HFFc6 (cell line): ENCODE data around the gene DRD2. TPM values are rescaled to one million over a fixed set of nuclear protein-coding genes. Genes with fewer than 3 reads are reported as not detected.
"Not testable (repeated sequence)": the region's sequence is repeated elsewhere in the genome, so short reads cannot be mapped to it uniquely, and the experiment has no call there.

Experiments used
- DNase-seq: peaks from one replicate; pipeline ENCODE4 v3.0.0-alpha.2; 2018
- H3K27ac Mint-ChIP-seq: 2 replicates; pipeline ENCODE4 v1.8.0; 2020; ENCODE audit warnings: mild to moderate bottlenecking, mixed read lengths
- H3K27me3 Mint-ChIP-seq: 2 replicates; pipeline ENCODE4 v1.8.0; 2021; ENCODE audit warnings: mild to moderate bottlenecking, moderate library complexity, mixed read lengths; ENCODE audit not compliant: insufficient read depth
- H3K36me3 Mint-ChIP-seq: 2 replicates; pipeline ENCODE4 v1.8.0; 2021; ENCODE audit warnings: low read depth, mixed read lengths
- H3K4me1 Mint-ChIP-seq: 2 replicates; pipeline ENCODE4 v1.8.0; 2020; ENCODE audit warnings: low read depth, mixed read lengths
- H3K4me3 Mint-ChIP-seq: 2 replicates; pipeline ENCODE4 v1.8.0; 2020; ENCODE audit warnings: mild to moderate bottlenecking, moderate library complexity, mixed read lengths
- H3K9me3 Mint-ChIP-seq: 2 replicates; pipeline ENCODE4 v1.8.0; 2020; ENCODE audit warnings: mild to moderate bottlenecking, mixed read lengths
- long read RNA-seq: library from polyadenylated mRNA; unstranded; transcript quantifications from one replicate; pipeline ENCODE4 v2.0.0, GENCODE V29; 2019
- total RNA-seq, 6 experiments: library from RNA; stranded (reverse); fragmentation: NEBNext Ultra II Directional; extraction: Animal tissue kit (Norgen Biotek cat#: 25700); gene quantifications; 2 replicates in 1 of 6; 3 replicates in 5 of 6; pipeline ENCODE4 v1.2.3, GENCODE V29; 2021
- TF ChIP-seq, protein P1 (sequence below): fragments of 200-600 bp; sonication (generic); IDR thresholded peaks from 2 replicates; pipeline ENCODE4 v1.5.0; 2021; ENCODE audit warnings: antibody characterized with exemption, mild to moderate bottlenecking

The DRD2 gene
- total RNA-seq: not detected
- long read RNA-seq: 0 reads

DNA sequence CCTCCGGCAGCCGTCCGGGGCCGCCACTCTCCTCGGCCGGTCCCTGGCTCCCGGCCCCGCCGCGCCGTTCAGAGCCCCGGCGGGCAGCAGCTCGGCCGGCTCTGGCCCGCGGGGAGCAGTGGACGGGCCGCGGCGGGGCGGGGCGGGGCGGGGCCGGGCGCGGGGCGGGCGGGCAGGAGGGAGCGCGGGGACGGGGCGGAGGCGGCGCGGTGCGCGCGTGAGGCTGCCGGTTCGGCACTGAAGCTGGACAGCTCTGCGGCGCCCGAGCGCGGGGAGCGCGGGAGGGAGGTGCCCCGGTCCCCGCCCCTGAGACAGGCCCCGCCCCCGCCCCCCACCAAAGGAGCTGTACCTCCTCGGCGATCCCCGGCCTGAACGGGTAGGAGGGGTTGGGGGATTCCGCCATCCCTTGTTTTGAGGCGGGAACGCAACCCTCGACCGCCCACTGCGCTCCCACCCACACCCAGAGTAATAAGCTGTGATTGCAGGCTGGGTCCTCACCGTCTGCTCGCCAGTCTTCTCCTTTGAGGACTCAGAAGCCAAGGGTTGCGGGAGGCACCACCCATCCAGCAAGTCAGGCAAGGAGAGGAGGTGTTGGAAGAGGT is at the start of gene DRD2:
Gene DRD2, minus strand, starts transcription at position 239 of the 602 bp plus-strand sequence. CDS start 50,747 bp downstream, outside the sequence.
- Mint-ChIP-seq H3K4me3 (no peak within 1 kb of the TSS), H3K27ac (no peak within 1 kb of the TSS), H3K9me3 (peaks cover 18% of the 10 kb centered on the region), H3K27me3 (peaks cover 5% of the 10 kb centered on the region), H3K4me1 (no peaks in the 10 kb centered on the region), H3K36me3 (peaks cover 4% of the 10 kb centered on the region; the same call in 1 of the 2 replicates)
- DNase-seq: no peak
- TF ChIP-seq, protein P1, sequence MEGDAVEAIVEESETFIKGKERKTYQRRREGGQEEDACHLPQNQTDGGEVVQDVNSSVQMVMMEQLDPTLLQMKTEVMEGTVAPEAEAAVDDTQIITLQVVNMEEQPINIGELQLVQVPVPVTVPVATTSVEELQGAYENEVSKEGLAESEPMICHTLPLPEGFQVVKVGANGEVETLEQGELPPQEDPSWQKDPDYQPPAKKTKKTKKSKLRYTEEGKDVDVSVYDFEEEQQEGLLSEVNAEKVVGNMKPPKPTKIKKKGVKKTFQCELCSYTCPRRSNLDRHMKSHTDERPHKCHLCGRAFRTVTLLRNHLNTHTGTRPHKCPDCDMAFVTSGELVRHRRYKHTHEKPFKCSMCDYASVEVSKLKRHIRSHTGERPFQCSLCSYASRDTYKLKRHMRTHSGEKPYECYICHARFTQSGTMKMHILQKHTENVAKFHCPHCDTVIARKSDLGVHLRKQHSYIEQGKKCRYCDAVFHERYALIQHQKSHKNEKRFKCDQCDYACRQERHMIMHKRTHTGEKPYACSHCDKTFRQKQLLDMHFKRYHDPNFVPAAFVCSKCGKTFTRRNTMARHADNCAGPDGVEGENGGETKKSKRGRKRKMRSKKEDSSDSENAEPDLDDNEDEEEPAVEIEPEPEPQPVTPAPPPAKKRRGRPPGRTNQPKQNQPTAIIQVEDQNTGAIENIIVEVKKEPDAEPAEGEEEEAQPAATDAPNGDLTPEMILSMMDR: no peak

DNA sequence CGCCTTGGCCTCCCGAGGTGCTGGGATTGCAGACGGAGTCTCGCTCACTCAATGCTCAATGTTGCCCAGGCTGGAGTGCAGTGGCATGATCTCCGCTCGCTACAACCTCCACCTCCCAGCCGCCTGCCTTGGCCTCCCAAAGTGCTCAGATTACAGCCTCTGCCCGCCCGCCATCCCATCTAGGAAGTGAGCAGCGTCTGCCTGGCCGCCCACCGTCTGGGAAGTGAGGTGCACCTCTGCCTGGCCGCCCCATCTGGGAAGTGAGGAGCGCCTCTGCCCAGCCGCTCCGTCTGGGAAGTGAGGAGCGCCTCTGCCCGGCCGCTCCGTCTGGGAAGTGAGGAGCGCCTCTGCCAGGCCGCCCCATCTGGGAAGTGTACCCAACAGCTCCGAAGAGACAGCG is 48.7 kb upstream of the DRD2 start:
- not testable (repeated sequence) for H3K27ac Mint-ChIP-seq, H3K4me3 Mint-ChIP-seq, DNase-seq, H3K9me3 Mint-ChIP-seq, H3K36me3 Mint-ChIP-seq, H3K4me1 Mint-ChIP-seq, H3K27me3 Mint-ChIP-seq

DNA sequence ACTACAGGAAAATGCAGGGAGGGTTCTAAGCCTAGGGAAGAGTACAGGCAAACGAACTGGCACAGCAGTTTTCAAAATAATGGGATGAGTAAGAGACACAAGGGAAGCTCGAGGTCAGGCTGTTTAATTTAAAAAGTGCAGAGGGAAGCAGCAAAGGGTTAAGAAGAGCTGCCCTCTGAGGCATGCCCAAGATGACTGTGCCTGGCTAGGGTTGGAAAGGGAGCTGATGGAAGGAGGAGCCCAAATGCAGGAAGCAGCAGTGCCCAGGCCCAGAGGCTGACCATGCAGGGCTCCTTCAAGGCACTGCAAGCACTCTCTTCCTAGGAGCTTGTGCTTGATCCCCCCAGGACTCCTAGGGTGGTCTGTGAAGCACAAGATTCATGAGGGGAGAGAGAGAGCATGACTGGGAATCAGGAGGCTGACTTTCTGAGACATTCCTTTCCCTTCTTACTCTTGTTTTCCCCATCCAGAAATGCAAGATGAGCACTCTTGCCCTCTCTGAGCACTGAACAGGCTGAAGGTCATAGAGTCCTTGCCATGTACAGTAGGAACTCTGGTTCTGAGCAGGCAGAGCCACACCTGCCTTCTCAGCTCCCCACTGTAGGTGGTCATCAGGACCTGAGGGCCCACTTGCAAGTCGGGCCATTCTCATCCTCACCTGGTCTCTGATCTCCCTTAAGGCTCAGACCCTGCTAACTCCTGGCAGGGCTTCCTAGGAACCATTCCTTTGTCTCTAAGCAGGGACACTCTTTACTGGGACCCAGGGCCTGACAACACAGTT is 46.7 kb upstream of the DRD2 start:
- no peak overlapping the region for H3K4me3 Mint-ChIP-seq
- peaks cover 8% of the 10 kb centered on the region for H3K9me3 Mint-ChIP-seq
- TF ChIP-seq, protein P1: no peak
- H3K36me3 Mint-ChIP-seq: no peaks in the 10 kb centered on the region
- H3K4me1 Mint-ChIP-seq: no peaks in the 10 kb centered on the region
- H3K27ac Mint-ChIP-seq: no peak overlapping the region
- H3K27me3 Mint-ChIP-seq: peaks cover 1% of the 10 kb centered on the region; the same call in 1 of the 2 replicates
- no peak for DNase-seq

DNA sequence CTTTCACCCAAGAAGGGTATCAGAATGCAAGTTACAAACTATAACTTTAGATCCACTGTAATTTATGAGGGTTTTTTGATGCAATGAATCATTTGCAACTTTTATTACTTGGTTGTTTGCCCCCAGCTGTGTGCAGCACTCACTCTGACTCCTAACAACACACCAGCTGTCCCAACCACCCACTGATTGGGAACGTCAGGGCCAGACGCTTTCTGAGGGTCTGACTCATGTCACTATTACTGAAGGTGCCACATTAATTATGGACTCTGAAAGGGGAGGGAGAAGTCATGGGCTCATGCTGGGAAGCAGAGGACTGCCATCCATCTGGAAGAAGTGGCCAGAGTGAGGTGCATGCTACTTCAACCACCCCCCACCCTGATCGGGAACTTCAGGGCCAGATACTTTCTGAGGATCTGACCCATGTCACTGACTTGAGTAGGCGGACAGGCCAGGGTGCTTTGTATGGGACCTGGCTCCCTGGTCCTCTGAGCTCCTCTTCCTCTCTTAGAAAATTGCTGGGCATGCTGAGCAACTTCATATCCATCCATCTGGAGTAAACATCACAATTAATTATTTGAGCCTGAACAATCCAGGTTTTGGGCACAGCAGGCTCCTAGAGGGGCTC is 44.9 kb upstream of the DRD2 start:
- Mint-ChIP-seq H3K36me3 (no peaks in the 10 kb centered on the region), H3K27me3 (no peaks in the 10 kb centered on the region), H3K9me3 (peaks cover 8% of the 10 kb centered on the region), H3K27ac (no peak overlapping the region), H3K4me3 (no peak overlapping the region), H3K4me1 (no peaks in the 10 kb centered on the region)
- TF ChIP-seq, protein P1: no peak
- DNase-seq: no peak

DNA sequence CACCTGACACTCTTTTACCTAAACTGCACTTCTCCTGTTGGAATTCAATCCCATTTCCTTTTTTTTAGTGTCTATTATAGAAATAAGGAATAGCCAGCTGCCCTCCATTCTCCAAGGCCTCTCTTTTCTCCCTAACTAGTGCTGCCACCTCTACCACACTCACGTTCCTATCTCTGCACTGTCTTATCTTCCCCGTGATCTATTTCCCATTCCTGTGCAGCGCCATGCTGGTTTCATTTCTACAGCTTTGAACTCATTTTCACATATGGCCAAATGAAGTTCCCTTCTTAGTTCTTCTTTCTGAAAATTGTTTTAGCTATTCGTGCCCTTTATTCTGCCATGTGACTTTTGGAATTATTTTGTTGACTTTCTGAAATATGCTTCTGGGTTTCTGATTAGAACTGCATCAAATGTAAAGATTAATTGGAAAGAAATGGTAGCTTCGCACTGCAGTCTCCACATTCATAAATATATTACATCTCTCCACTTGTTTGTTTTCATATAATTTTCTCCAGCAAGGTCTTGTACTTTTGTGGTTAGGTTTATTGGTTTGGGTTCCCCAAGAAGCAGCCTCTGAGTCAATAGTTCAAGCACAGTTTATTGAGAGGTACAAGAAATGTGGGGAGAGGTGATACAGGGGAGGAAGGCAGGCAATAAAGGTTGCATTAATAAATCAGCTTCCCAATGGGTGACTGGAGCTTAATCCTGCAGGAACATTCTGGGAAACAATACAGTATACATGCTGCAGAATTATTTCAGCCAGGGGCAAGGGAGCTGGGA is 43.7 kb upstream of the DRD2 start:
- H3K27me3 Mint-ChIP-seq: no peaks in the 10 kb centered on the region
- H3K4me1 Mint-ChIP-seq: no peaks in the 10 kb centered on the region
- no peak overlapping the region for H3K27ac Mint-ChIP-seq
- TF ChIP-seq, protein P1: no peak
- no peak overlapping the region for H3K4me3 Mint-ChIP-seq
- no peaks in the 10 kb centered on the region for H3K36me3 Mint-ChIP-seq
- no peak for DNase-seq
- peaks cover 16% of the 10 kb centered on the region for H3K9me3 Mint-ChIP-seq
